ENCODE data around the gene HOXC10. TPM values are rescaled to one million over a fixed set of nuclear protein-coding genes. Genes with fewer than 3 reads are reported as not detected.

The HOXC10 gene
- total RNA-seq, 1 experiment from 2014 or later: not detected

DNA sequence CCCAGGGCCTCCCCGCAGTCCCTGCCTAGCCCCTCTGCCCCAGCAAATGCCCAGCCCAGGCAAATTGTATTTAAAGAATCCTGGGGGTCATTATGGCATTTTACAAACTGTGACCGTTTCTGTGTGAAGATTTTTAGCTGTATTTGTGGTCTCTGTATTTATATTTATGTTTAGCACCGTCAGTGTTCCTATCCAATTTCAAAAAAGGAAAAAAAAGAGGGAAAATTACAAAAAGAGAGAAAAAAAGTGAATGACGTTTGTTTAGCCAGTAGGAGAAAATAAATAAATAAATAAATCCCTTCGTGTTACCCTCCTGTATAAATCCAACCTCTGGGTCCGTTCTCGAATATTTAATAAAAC lies 45.5 kb downstream of the HOXC10 start:
- peaks cover 99% of the 10 kb centered on the region for H3K27me3 ChIP-seq (ENCODE audit: control insufficient read depth, insufficient read depth, low read length)
- no peak for DNase-seq
- no peaks in the 10 kb centered on the region for H3K36me3 ChIP-seq (replicated peaks; ENCODE audit: control insufficient read depth, insufficient read depth, low read length)
- no peak overlapping the region for H3K4me3 ChIP-seq (ENCODE audit: insufficient read depth, low read depth, low read length)

- no peaks in the 10 kb centered on the region for H3K36me3 ChIP-seq (replicated peaks; ENCODE audit: control insufficient read depth, insufficient read depth, low read length)
- peak; percentile 79 for DNase-seq
- no peak overlapping the region for H3K4me3 ChIP-seq (ENCODE audit: insufficient read depth, low read depth, low read length)
- peaks cover 99% of the 10 kb centered on the region for H3K27me3 ChIP-seq (ENCODE audit: control insufficient read depth, insufficient read depth, low read length)
Measured at GRCh38 chr12:54030889-54031471, 46.0 kb downstream of the HOXC10 start.

DNA sequence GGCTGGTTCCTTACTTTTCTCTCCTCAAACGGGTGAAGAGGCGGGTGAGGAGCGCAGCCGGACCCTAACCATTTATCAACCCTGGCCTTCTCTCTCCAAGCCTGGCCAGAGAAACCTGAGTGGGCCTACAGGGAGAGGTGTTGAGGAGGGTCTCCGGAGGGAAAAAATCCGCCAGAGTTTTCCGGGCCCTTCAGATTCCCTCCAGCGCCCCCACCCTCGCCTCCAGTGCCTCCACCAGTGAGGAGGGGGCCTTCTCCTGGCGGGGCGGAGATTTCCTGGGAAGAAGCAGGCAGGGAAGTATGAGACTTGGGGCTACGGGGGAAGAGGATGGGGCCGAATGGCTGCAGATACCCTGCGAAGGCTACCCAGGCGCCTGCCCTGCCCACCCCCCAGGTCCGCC lies 46.5 kb downstream of the HOXC10 start:
- no peaks in the 10 kb centered on the region for H3K36me3 ChIP-seq (replicated peaks; ENCODE audit: control insufficient read depth, insufficient read depth, low read length)
- H3K4me3 ChIP-seq (ENCODE audit: insufficient read depth, low read depth, low read length): no peak overlapping the region
- peaks cover 99% of the 10 kb centered on the region for H3K27me3 ChIP-seq (ENCODE audit: control insufficient read depth, insufficient read depth, low read length)
- no peak for DNase-seq

DNA sequence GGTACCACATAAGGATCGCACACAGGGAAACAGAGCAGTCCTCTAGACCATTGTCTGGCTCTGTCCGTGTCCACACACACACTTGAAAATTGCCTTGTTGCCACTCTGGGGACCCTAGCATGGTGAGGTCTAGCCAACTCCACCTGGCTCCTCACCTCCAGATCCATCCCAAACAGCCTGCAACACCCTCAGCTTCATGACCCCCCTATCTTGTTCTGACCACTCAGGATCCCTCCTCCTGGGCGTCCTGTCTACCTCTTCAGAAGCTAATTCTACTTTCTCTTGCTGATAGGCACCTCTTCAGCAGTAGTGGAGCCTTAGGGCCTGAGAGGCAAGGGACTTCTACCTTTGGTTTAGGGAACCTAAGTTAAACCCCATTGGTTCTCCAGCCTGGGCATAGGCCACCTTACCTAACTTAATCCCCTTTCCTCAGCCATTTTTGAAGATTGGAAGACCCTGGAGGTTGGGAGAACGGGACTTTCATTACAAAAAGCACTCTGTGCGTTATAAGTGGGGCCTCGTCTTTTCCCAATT lies 47.2 kb downstream of the HOXC10 start:
- H3K27me3 ChIP-seq (ENCODE audit: control insufficient read depth, insufficient read depth, low read length): peaks cover 99% of the 10 kb centered on the region
- H3K4me3 ChIP-seq (ENCODE audit: insufficient read depth, low read depth, low read length): no peak overlapping the region
- DNase-seq: no peak
- no peaks in the 10 kb centered on the region for H3K36me3 ChIP-seq (replicated peaks; ENCODE audit: control insufficient read depth, insufficient read depth, low read length)

DNA sequence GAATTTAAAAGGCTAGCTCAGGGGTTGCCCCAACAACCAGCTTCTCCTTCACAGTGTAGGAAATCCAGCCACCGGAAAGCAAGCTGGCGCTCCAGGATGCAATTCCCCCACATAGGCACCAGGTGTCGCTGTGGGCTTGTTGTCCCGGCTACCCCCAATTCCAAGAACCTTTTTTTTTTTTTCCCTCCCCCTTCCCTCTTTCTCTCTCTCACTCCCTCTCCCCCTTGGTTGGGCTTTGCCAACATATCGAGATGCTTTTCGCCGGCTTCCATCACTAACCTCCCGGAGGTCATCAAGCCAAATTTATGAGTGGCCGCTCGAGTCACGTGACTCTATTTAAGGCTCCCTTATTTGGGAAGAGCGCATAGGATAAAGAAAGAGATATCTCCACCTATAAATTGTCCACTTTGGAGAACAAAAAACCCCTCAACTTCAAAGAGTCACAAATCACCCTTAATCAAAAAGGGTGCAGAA lies 47.7 kb downstream of the HOXC10 start, which contains the start of gene HOXC5:
Gene HOXC5 (plus strand): TSS at position 424 of the 474 bp plus-strand sequence. CDS start 73 bp downstream, outside the sequence.
- Histone ChIP-seq H3K27me3 (ENCODE audit: control insufficient read depth, insufficient read depth, low read length) (peaks cover 99% of the 10 kb centered on the region), H3K4me3 (ENCODE audit: insufficient read depth, low read depth, low read length) (no peak within 1 kb of the TSS), H3K36me3 (replicated peaks; ENCODE audit: control insufficient read depth, insufficient read depth, low read length) (no peaks in the 10 kb centered on the region)
- peak; percentile 95 for DNase-seq

DNA sequence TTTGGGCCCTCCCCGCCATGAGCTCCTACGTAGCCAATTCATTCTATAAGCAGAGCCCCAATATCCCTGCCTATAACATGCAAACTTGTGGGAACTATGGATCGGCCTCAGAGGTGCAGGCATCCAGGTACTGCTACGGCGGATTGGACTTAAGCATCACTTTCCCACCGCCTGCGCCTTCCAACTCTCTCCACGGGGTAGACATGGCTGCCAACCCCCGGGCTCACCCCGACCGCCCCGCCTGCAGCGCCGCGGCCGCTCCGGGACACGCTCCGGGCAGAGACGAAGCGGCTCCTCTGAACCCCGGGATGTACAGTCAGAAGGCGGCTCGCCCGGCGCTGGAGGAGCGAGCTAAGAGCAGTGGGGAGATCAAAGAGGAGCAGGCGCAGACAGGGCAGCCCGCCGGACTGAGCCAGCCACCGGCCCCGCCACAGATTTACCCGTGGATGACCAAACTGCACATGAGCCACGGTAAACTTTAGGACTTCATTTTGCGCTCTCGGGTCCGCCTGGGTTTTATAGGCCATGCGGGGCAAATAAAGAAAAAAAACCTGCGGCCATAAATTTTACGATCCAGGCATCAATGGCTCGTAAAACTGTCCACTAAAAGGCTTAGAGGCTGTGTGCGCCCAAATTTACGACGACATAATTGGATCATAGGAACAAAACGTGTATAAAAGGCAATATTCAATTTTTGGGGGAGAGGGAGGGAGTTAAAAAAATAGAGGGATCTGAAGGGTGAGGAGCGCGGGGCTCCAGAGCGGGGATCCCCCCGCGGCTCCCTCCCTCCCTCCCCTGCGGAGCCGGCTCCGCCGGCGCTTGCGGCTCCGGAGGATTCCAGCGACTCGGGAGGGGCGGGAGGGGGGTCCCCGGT lies 48.4 kb downstream of the HOXC10 start:
- H3K4me3 ChIP-seq (ENCODE audit: insufficient read depth, low read depth, low read length): no peak overlapping the region
- DNase-seq: peak; percentile 91
- H3K27me3 ChIP-seq (ENCODE audit: control insufficient read depth, insufficient read depth, low read length): peaks cover 99% of the 10 kb centered on the region

GRCh38 chr12:54033980-54034784 lies 49.2 kb downstream of the HOXC10 start:
- Histone ChIP-seq H3K4me3 (ENCODE audit: insufficient read depth, low read depth, low read length) (no peak overlapping the region), H3K36me3 (replicated peaks; ENCODE audit: control insufficient read depth, insufficient read depth, low read length) (no peaks in the 10 kb centered on the region), H3K27me3 (ENCODE audit: control insufficient read depth, insufficient read depth, low read length) (peaks cover 99% of the 10 kb centered on the region)
- DNase-seq: peak; percentile 85

More for the DNA sequence above, 48.4 kb downstream of the HOXC10 start:
- H3K36me3 ChIP-seq (replicated peaks; ENCODE audit: control insufficient read depth, insufficient read depth, low read length): no peaks in the 10 kb centered on the region

- peaks cover 99% of the 10 kb centered on the region for H3K27me3 ChIP-seq (ENCODE audit: control insufficient read depth, insufficient read depth, low read length)
- DNase-seq: no peak
- no peaks in the 10 kb centered on the region for H3K36me3 ChIP-seq (replicated peaks; ENCODE audit: control insufficient read depth, insufficient read depth, low read length)
- H3K4me3 ChIP-seq (ENCODE audit: insufficient read depth, low read depth, low read length): no peak overlapping the region
Measured at GRCh38 chr12:54034785-54035310, 49.9 kb downstream of the HOXC10 start.

GRCh38 chr12:54035568-54036264 lies 50.8 kb downstream of the HOXC10 start:
- no peak for DNase-seq
- Histone ChIP-seq H3K36me3 (replicated peaks; ENCODE audit: control insufficient read depth, insufficient read depth, low read length) (no peaks in the 10 kb centered on the region), H3K27me3 (ENCODE audit: control insufficient read depth, insufficient read depth, low read length) (peaks cover 99% of the 10 kb centered on the region), H3K4me3 (ENCODE audit: insufficient read depth, low read depth, low read length) (no peak overlapping the region)

DNA sequence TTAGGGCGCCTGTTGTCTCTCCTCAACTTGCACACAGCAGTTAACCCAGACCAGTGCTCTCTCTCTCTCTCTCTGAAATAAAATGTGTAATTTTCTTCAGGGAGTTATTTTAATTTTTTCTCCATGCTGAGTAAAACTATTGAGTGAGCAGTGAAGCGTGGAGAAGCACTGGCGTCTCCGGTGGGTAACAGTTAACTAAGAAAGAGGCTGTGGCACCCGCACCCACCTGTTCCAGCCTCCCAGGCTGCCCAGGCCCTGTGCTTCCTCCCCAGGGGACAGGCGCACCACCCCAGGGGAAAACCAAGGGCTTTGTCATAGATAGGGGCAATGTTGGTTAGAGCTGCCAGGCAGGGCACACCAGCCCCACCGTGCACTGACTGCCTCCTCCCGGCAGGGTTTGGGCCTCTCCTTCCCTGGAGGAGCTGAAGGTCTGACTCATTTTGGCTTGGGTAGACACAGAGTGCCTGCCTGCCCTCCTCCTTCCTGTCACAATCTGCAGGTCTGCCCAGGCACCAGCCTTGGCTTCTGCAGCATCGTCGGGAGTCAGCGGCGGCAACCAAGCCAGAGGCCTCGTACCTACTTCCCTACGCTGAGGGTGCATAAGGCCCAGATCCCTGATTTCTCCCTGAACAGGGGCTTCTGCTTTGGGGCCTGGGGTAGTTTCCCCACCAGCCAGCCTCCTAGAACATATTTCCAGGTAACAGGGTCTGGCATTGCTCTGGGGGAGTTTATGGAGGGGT lies 51.8 kb downstream of the HOXC10 start:
- H3K27me3 ChIP-seq (ENCODE audit: control insufficient read depth, insufficient read depth, low read length): peaks cover 99% of the 10 kb centered on the region
- H3K4me3 ChIP-seq (ENCODE audit: insufficient read depth, low read depth, low read length): no peak overlapping the region
- H3K36me3 ChIP-seq (replicated peaks; ENCODE audit: control insufficient read depth, insufficient read depth, low read length): no peaks in the 10 kb centered on the region
- peak; percentile 57 for DNase-seq

GRCh38 chr12:54037360-54038283 lies 52.7 kb downstream of the HOXC10 start:
- no peaks in the 10 kb centered on the region for H3K36me3 ChIP-seq (replicated peaks; ENCODE audit: control insufficient read depth, insufficient read depth, low read length)
- peaks cover 100% of the 10 kb centered on the region for H3K27me3 ChIP-seq (ENCODE audit: control insufficient read depth, insufficient read depth, low read length)
- no peak for DNase-seq
- H3K4me3 ChIP-seq (ENCODE audit: insufficient read depth, low read depth, low read length): no peak overlapping the region

- Histone ChIP-seq H3K27me3 (ENCODE audit: control insufficient read depth, insufficient read depth, low read length) (peaks cover 100% of the 10 kb centered on the region), H3K4me3 (ENCODE audit: insufficient read depth, low read depth, low read length) (no peak overlapping the region), H3K36me3 (replicated peaks; ENCODE audit: control insufficient read depth, insufficient read depth, low read length) (no peaks in the 10 kb centered on the region)
- no peak for DNase-seq
Measured at GRCh38 chr12:54038284-54038870, 53.4 kb downstream of the HOXC10 start.
